Rectal smooth muscle tissue (tissue), 1 donor: ENCODE data around the gene KHNYN.

Experiments
- H3K27ac ChIP-seq: one replicate; pipeline ENCODE4 v1.7.0; 2013; ENCODE audit warnings: low read depth, low read length, inconsistent platforms
- H3K27me3 ChIP-seq: one replicate; pipeline ENCODE4 v1.7.0; 2013; ENCODE audit warnings: low read length; ENCODE audit not compliant: control insufficient read depth, insufficient read depth
- H3K36me3 ChIP-seq: one replicate; pipeline ENCODE4 v1.7.0; 2013; ENCODE audit warnings: low read length; ENCODE audit not compliant: control insufficient read depth, insufficient read depth
- H3K4me1 ChIP-seq: one replicate; pipeline ENCODE4 v1.7.0; 2013; ENCODE audit warnings: low read length; ENCODE audit not compliant: control insufficient read depth, insufficient read depth
- H3K4me3 ChIP-seq: one replicate; pipeline ENCODE4 v1.7.0; 2013; ENCODE audit warnings: low read length
- H3K9ac ChIP-seq: one replicate; pipeline ENCODE4 v1.7.0; 2013; ENCODE audit warnings: low read length

KHNYN gene

GRCh38 chr14:24417832-24418491 lies 11.8 kb upstream of the KHNYN start:
- no peak overlapping the region for H3K4me3 ChIP-seq
- no peaks in the 10 kb centered on the region for H3K4me1 ChIP-seq
- no peak overlapping the region for H3K27ac ChIP-seq
- H3K36me3 ChIP-seq = peaks cover 6% of the 10 kb centered on the region
- H3K9ac ChIP-seq = no peak overlapping the region
- no peaks in the 10 kb centered on the region for H3K27me3 ChIP-seq

- Histone ChIP-seq H3K9ac (no peak overlapping the region), H3K27ac (no peak overlapping the region)
These were observed 11.3 kb upstream of the KHNYN start for GRCh38 chr14:24418492-24418873.

GRCh38 chr14:24422261-24422660 lies 7.5 kb upstream of the KHNYN start:
- Histone ChIP-seq H3K36me3 (no peaks in the 10 kb centered on the region), H3K27ac (no peak overlapping the region), H3K9ac (no peak overlapping the region), H3K4me1 (no peaks in the 10 kb centered on the region), H3K27me3 (no peaks in the 10 kb centered on the region), H3K4me3 (no peak overlapping the region)

More at GRCh38 chr14:24418492-24418873, 11.3 kb upstream of the KHNYN start:
- no peaks in the 10 kb centered on the region for H3K27me3 ChIP-seq
- no peak overlapping the region for H3K4me3 ChIP-seq
- no peaks in the 10 kb centered on the region for H3K4me1 ChIP-seq
- H3K36me3 ChIP-seq = peaks cover 5% of the 10 kb centered on the region

GRCh38 chr14:24422694-24423601 lies 6.8 kb upstream of the KHNYN start:
- H3K27ac ChIP-seq = no peak overlapping the region
- H3K27me3 ChIP-seq = no peaks in the 10 kb centered on the region
- H3K36me3 ChIP-seq = no peaks in the 10 kb centered on the region
- H3K4me3 ChIP-seq = no peak overlapping the region
- no peak overlapping the region for H3K9ac ChIP-seq
- no peaks in the 10 kb centered on the region for H3K4me1 ChIP-seq

- Histone ChIP-seq H3K9ac (no peak overlapping the region), H3K4me3 (no peak overlapping the region), H3K36me3 (no peaks in the 10 kb centered on the region), H3K4me1 (peaks cover 4% of the 10 kb centered on the region), H3K27me3 (no peaks in the 10 kb centered on the region), H3K27ac (no peak overlapping the region)
These were observed 4.0 kb upstream of the KHNYN start for GRCh38 chr14:24425704-24426103.

GRCh38 chr14:24426150-24426911 lies 3.4 kb upstream of the KHNYN start:
- peaks cover 11% of the 10 kb centered on the region for H3K4me1 ChIP-seq
- no peak overlapping the region for H3K4me3 ChIP-seq
- no peak overlapping the region for H3K9ac ChIP-seq
- H3K27ac ChIP-seq = no peak overlapping the region
- no peaks in the 10 kb centered on the region for H3K36me3 ChIP-seq
- H3K27me3 ChIP-seq = no peaks in the 10 kb centered on the region

GRCh38 chr14:24426912-24427536 lies 2.7 kb upstream of the KHNYN start:
- Histone ChIP-seq H3K4me3 (no peak overlapping the region), H3K36me3 (peaks cover 1% of the 10 kb centered on the region), H3K9ac (no peak overlapping the region), H3K27ac (no peak overlapping the region), H3K27me3 (no peaks in the 10 kb centered on the region), H3K4me1 (peaks cover 16% of the 10 kb centered on the region)

GRCh38 chr14:24427537-24428508 lies 1.9 kb upstream of the KHNYN start:
- Histone ChIP-seq H3K4me3 (no peak overlapping the region), H3K27ac (no peak overlapping the region), H3K9ac (no peak overlapping the region), H3K27me3 (no peaks in the 10 kb centered on the region), H3K36me3 (peaks cover 9% of the 10 kb centered on the region), H3K4me1 (peaks cover 16% of the 10 kb centered on the region)

- peak overlapping the region; percentile 89 for H3K9ac ChIP-seq
- H3K27me3 ChIP-seq = no peaks in the 10 kb centered on the region
- H3K4me1 ChIP-seq = peaks cover 16% of the 10 kb centered on the region
- H3K36me3 ChIP-seq = peaks cover 16% of the 10 kb centered on the region
- peak overlapping the region; percentile 92 for H3K27ac ChIP-seq
- H3K4me3 ChIP-seq = peak overlapping the region; percentile 87
These were observed 943 bp upstream of the KHNYN start for GRCh38 chr14:24428628-24429394.

GRCh38 chr14:24430143-24430681 lies 458 bp downstream of the KHNYN start:
- peak overlapping the region; percentile 92 for H3K27ac ChIP-seq
- peak overlapping the region; percentile 87 for H3K4me3 ChIP-seq
- H3K4me1 ChIP-seq = peaks cover 16% of the 10 kb centered on the region
- H3K36me3 ChIP-seq = peaks cover 16% of the 10 kb centered on the region
- no peaks in the 10 kb centered on the region for H3K27me3 ChIP-seq
- peak overlapping the region; percentile 87 for H3K9ac ChIP-seq
